HG03196 (cell line): ENCODE data around the gene MASP1.

Experiments
- ATAC-seq: cut with Tn5 transposase; IDR thresholded peaks from one replicate; pipeline ENCODE4 v1.9.1; 2021; ENCODE audit not compliant: unreplicated experiment

MASP1 gene

GRCh38 chr3:187193181-187193580 is 98.4 kb downstream of the MASP1 start:
- ATAC-seq = no peak

- no peak for ATAC-seq
Observed at GRCh38 chr3:187191271-187191670, 100.3 kb downstream of the MASP1 start.

DNA sequence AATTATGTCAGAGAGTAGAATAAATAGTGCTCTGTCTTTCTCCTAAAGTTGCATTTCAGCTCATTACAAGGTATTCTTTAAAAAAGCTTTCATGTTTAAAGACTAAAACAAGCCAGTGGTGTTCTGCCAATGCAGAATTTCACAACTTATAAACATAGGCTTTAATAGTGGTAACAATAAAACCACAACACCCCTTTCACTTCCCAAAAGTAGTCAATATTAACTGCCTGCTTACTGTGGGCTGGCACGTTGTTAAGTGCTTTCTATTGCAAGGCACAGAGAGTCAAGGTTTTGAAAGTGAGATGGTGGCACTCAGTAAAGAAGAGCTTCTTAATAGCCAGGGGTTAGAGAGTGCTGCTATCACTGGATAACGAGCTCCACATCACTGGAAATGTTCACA is 102.6 kb downstream of the MASP1 start:
- ATAC-seq = no peak

DNA sequence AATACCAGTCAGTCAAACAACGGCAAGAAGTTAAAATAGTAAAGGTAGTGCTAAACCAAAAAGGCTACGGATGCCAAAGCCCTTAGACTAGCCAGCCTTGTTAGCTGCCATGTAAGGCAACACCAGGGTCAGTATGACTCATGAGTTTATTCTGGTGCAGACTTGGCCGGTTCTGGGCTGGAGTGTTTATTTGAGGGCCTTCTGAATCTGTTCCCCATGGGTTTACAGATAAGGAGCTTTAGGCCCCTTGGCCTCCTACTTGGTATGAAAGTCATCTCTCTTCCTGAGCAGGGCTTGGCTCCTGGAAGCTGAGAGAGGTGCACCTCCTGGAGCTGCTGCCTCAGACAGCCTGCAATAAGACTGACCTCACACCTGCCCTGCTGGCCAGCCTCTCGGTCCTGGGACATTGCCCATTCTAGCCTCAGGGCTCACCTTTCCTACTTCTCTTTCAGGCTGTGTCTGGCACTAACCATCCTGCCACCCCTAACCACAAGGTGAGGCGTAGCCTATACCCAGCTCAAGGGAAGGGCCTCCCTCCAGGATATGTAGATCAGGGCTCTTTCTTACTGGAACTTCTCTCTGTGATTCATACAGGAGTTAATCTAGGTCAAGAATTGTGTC is 104.6 kb downstream of the MASP1 start:
- no peak for ATAC-seq

DNA sequence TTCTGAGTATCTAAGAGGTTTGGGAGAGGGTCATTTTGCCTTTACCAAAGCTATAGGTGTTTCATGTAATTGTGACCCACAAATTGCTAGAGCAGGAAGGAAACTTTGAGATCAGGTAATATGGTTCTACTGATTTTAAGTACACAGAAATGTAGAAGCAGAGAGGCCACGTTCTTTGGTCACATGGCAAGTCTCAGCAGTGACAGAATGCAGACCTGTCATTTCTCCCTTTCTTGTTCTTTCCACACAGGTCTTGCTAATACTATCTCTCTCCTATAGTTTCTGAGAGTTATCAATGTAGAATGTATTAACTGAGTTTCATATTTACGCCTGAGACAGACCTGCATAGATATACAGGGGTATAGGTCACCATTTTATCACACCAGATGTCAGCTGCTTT is 105.2 kb downstream of the MASP1 start:
- ATAC-seq = no peak

GRCh38 chr3:187185759-187186158 is 105.8 kb downstream of the MASP1 start:
- ATAC-seq = no peak
